DMS114 treated with DMSO at 0.1 percent for 48 hours (cell line): Measurements from ENCODE around the gene SLC51B.
"Not testable (repeated sequence)": the region's sequence is repeated elsewhere in the genome, so short reads cannot be mapped to it uniquely, and the experiment has no call there.

ENCODE experiments used
- DNase-seq: peaks from one replicate; lab custom pipeline; 2025; ENCODE audit not compliant: unreplicated experiment; lab: John Stamatoyannopoulos, UW

The SLC51B gene

GRCh38 chr15:65040461-65040860 lies 4.7 kb upstream of the SLC51B start:
- no peak for DNase-seq

GRCh38 chr15:65041787-65042186 lies 3.4 kb upstream of the SLC51B start:
- no peak for DNase-seq

GRCh38 chr15:65042776-65043327 lies 2.3 kb upstream of the SLC51B start:
- no peak for DNase-seq

- not testable (repeated sequence) for DNase-seq
Measured at GRCh38 chr15:65044218-65044617, 969 bp upstream of the SLC51B start.

- DNase-seq = no peak
Measured at GRCh38 chr15:65048241-65048640, 3.1 kb downstream of the SLC51B start.

GRCh38 chr15:65049418-65049840 lies 4.2 kb downstream of the SLC51B start:
- no peak for DNase-seq

- DNase-seq = no peak
Measured at GRCh38 chr15:65050270-65050669, 5.1 kb downstream of the SLC51B start.

- DNase-seq = no peak
Measured at GRCh38 chr15:65051266-65051665, 6.1 kb downstream of the SLC51B start.

- no peak for DNase-seq
Measured at GRCh38 chr15:65052956-65053355, 7.8 kb downstream of the SLC51B start.

- DNase-seq = peak; percentile 37
Measured at GRCh38 chr15:65054333-65055200, 9.4 kb downstream of the SLC51B start.

- DNase-seq = no peak
Measured at GRCh38 chr15:65055201-65055870, 10.1 kb downstream of the SLC51B start.

- DNase-seq = no peak
Measured at GRCh38 chr15:65056106-65056505, 10.9 kb downstream of the SLC51B start.

GRCh38 chr15:65056868-65057548 lies 11.8 kb downstream of the SLC51B start:
- no peak for DNase-seq

GRCh38 chr15:65057549-65057940 lies 12.4 kb downstream of the SLC51B start:
- DNase-seq = no peak

GRCh38 chr15:65058394-65059368 lies 13.5 kb downstream of the SLC51B start:
- DNase-seq = no peak

- DNase-seq = no peak
Measured at GRCh38 chr15:65059369-65059750, 14.2 kb downstream of the SLC51B start.

- DNase-seq = no peak
Measured at GRCh38 chr15:65059931-65060596, 14.9 kb downstream of the SLC51B start.

- no peak for DNase-seq
Measured at GRCh38 chr15:65060641-65061397, 15.6 kb downstream of the SLC51B start.

GRCh38 chr15:65062061-65062460 lies 16.9 kb downstream of the SLC51B start:
- DNase-seq = no peak
